Immature natural killer cell (primary cell): ENCODE measurements around the gene CCDC183. TPM values are rescaled to one million over a fixed set of nuclear protein-coding genes. Genes with fewer than 3 reads are reported as not detected.
"Not testable (repeated sequence)": the region's sequence is repeated elsewhere in the genome, so short reads cannot be mapped to it uniquely, and the experiment has no call there.

Experiments
- DNase-seq, 3 donors: peaks; one replicate each; pipeline ENCODE4 v3.0.0; 2022; ENCODE audit warnings: mixed read lengths in 1 of 3
- H3K27ac Mint-ChIP-seq, 6 donors: one replicate each; pipeline ENCODE4 v1.8.0; 2020; ENCODE audit warnings: mixed read lengths in 6 of 6, mild to moderate bottlenecking in 5 of 6, inconsistent platforms in 4 of 6, moderate library complexity in 3 of 6
- H3K27me3 Mint-ChIP-seq, 3 donors: one replicate each; pipeline ENCODE4 v1.8.0; 2020 to 2021; ENCODE audit warnings: low read depth in 3 of 3, mild to moderate bottlenecking in 3 of 3, mixed read lengths in 3 of 3, moderate library complexity in 3 of 3, inconsistent platforms in 1 of 3
- H3K36me3 Mint-ChIP-seq, 3 donors: one replicate each; pipeline ENCODE4 v1.8.0; 2020; ENCODE audit warnings: mixed read lengths in 3 of 3, inconsistent platforms in 2 of 3, mild to moderate bottlenecking in 2 of 3
- H3K4me1 Mint-ChIP-seq, 2 donors: one replicate each; pipeline ENCODE4 v1.8.0; 2020; ENCODE audit warnings: inconsistent platforms in 2 of 2, mild to moderate bottlenecking in 2 of 2, mixed read lengths in 2 of 2, moderate library complexity in 1 of 2
- H3K4me3 Mint-ChIP-seq, 5 donors: one replicate each; pipeline ENCODE4 v1.8.0; 2020; ENCODE audit warnings: mild to moderate bottlenecking in 5 of 5, mixed read lengths in 5 of 5, inconsistent platforms in 3 of 5, moderate library complexity in 3 of 5
- H3K9me3 Mint-ChIP-seq, 6 donors: one replicate each; pipeline ENCODE4 v1.8.0; 2020; ENCODE audit warnings: mild to moderate bottlenecking in 6 of 6, mixed read lengths in 6 of 6, inconsistent platforms in 4 of 6, moderate library complexity in 3 of 6
- polyA plus RNA-seq, 3 donors: library from polyadenylated mRNA; unstranded; fragments of 300-500 nt; fragmentation: Illumina TruSeq; gene quantifications; one replicate each; pipeline ENCODE4 v1.2.3, GENCODE V29; 2021

CCDC183 gene
- polyA plus RNA-seq, 3 donors from 2014 or later, result 0.37 to 0.46 (median 0.40) TPM

GRCh38 chr9:136842380-136842948 is 46.3 kb downstream of the CCDC183 start, which contains the start of gene AJM1:
Gene AJM1, plus strand, starts transcription at chr9:136842478. Its CDS starts 1,937 bp downstream, at chr9:136844415.
- peak; percentile 81 to 83 (median 82) for DNase-seq
- Mint-ChIP-seq H3K4me3 (peak within 1 kb of the TSS; percentile 88 to 93 (median 89)), H3K27ac (peak within 1 kb of the TSS; percentile 68 to 94 (median 90)), H3K4me1 (peaks cover 5 to 14% of the 10 kb centered on the region in 2 donors), H3K27me3 (peaks cover 18 to 27% (median 26%) of the 10 kb centered on the region in 3 donors)
- H3K9me3 Mint-ChIP-seq, H3K36me3 Mint-ChIP-seq: not testable (repeated sequence)

- peak overlapping the region; percentile 86 to 94 (median 92) for H3K27ac Mint-ChIP-seq
- peaks cover 11 to 21% of the 10 kb centered on the region in 2 donors for H3K4me1 Mint-ChIP-seq
- peak overlapping the region; percentile 80 to 88 (median 85) for H3K4me3 Mint-ChIP-seq
- DNase-seq, result peak in 2 of 3 donors; percentile 25 to 34
- H3K36me3 Mint-ChIP-seq, H3K9me3 Mint-ChIP-seq: not testable (repeated sequence)
- peaks cover 22 to 35% (median 32%) of the 10 kb centered on the region in 3 donors for H3K27me3 Mint-ChIP-seq
Measured at GRCh38 chr9:136843159-136843800, 47.1 kb downstream of the CCDC183 start.

- H3K36me3 Mint-ChIP-seq, H3K9me3 Mint-ChIP-seq: not testable (repeated sequence)
- Mint-ChIP-seq H3K4me3 (peak overlapping the region; percentile 80 to 88 (median 85)), H3K27ac (peak overlapping the region; percentile 86 to 94 (median 92)), H3K27me3 (peaks cover 26 to 41% (median 36%) of the 10 kb centered on the region in 3 donors), H3K4me1 (peaks cover 11 to 22% of the 10 kb centered on the region in 2 donors)
- DNase-seq, result peak; percentile 65 to 70 (median 70)
Measured at GRCh38 chr9:136843801-136844740, 47.9 kb downstream of the CCDC183 start.

- Mint-ChIP-seq H3K9me3 (no peaks in the 10 kb centered on the region), H3K4me3 (peak overlapping the region in 4 of 5 donors; percentile 21 to 54 (median 52)), H3K27me3 (peaks cover 30 to 47% (median 39%) of the 10 kb centered on the region in 3 donors), H3K36me3 (peaks cover 0 to 3% (median 3%) of the 10 kb centered on the region in 3 donors), H3K4me1 (peaks cover 11 to 24% of the 10 kb centered on the region in 2 donors), H3K27ac (peak overlapping the region in 3 of 6 donors; percentile 39 to 65 (median 62))
- DNase-seq, result no peak
Measured at GRCh38 chr9:136844761-136845464, 48.8 kb downstream of the CCDC183 start.

- H3K4me3 Mint-ChIP-seq, result peak overlapping the region in 4 of 5 donors; percentile 21 to 54 (median 52)
Measured at GRCh38 chr9:136845465-136846260, 49.5 kb downstream of the CCDC183 start.

GRCh38 chr9:136846376-136847087 is 50.4 kb downstream of the CCDC183 start:
- peaks cover 0 to 3% (median 0%) of the 10 kb centered on the region in 3 donors for H3K36me3 Mint-ChIP-seq
- H3K9me3 Mint-ChIP-seq, result no peaks in the 10 kb centered on the region
- peaks cover 11 to 23% of the 10 kb centered on the region in 2 donors for H3K4me1 Mint-ChIP-seq
- H3K27ac Mint-ChIP-seq, result peak overlapping the region in 3 of 6 donors; percentile 71 to 87 (median 74)
- DNase-seq, result no peak
- peaks cover 30 to 50% (median 39%) of the 10 kb centered on the region in 3 donors for H3K27me3 Mint-ChIP-seq
- H3K4me3 Mint-ChIP-seq, result peak overlapping the region in 2 of 5 donors; percentile 21 to 55

More at GRCh38 chr9:136845465-136846260, 49.5 kb downstream of the CCDC183 start:
- no peak for DNase-seq
- no peaks in the 10 kb centered on the region for H3K9me3 Mint-ChIP-seq
- H3K36me3 Mint-ChIP-seq, result peaks cover 0 to 3% (median 0%) of the 10 kb centered on the region in 3 donors
- H3K27ac Mint-ChIP-seq, result peak overlapping the region in 3 of 6 donors; percentile 39 to 65 (median 62)
- H3K27me3 Mint-ChIP-seq, result peaks cover 30 to 50% (median 39%) of the 10 kb centered on the region in 3 donors
- peaks cover 11 to 23% of the 10 kb centered on the region in 2 donors for H3K4me1 Mint-ChIP-seq

GRCh38 chr9:136847088-136847825 is 51.1 kb downstream of the CCDC183 start:
- H3K36me3 Mint-ChIP-seq, result peaks cover 0 to 3% (median 0%) of the 10 kb centered on the region in 3 donors
- H3K27me3 Mint-ChIP-seq, result peaks cover 30 to 49% (median 37%) of the 10 kb centered on the region in 3 donors
- H3K4me3 Mint-ChIP-seq, result peak overlapping the region; percentile 87 to 93 (median 91)
- peak overlapping the region; percentile 77 to 95 (median 91) for H3K27ac Mint-ChIP-seq
- DNase-seq, result no peak
- H3K9me3 Mint-ChIP-seq, result no peaks in the 10 kb centered on the region
- peaks cover 11 to 20% of the 10 kb centered on the region in 2 donors for H3K4me1 Mint-ChIP-seq

- Mint-ChIP-seq H3K27me3 (peaks cover 30 to 46% (median 35%) of the 10 kb centered on the region in 3 donors), H3K4me1 (peaks cover 11 to 20% of the 10 kb centered on the region in 2 donors), H3K4me3 (peak overlapping the region; percentile 87 to 93 (median 91)), H3K27ac (peak overlapping the region; percentile 77 to 95 (median 91)), H3K9me3 (no peaks in the 10 kb centered on the region), H3K36me3 (peaks cover 0 to 3% (median 0%) of the 10 kb centered on the region in 3 donors)
- DNase-seq, result peak; percentile 80 to 86 (median 80)
Measured at GRCh38 chr9:136847826-136848392, 51.8 kb downstream of the CCDC183 start.

- H3K27ac Mint-ChIP-seq, result peak overlapping the region in 4 of 6 donors; percentile 85 to 92 (median 88)
- no peaks in the 10 kb centered on the region for H3K9me3 Mint-ChIP-seq
- peaks cover 0 to 3% (median 0%) of the 10 kb centered on the region in 3 donors for H3K36me3 Mint-ChIP-seq
- peaks cover 9 to 18% of the 10 kb centered on the region in 2 donors for H3K4me1 Mint-ChIP-seq
- DNase-seq, result peak in 2 of 3 donors; percentile 35 to 36
- peak overlapping the region; percentile 79 to 93 (median 87) for H3K4me3 Mint-ChIP-seq
- peaks cover 27 to 44% (median 35%) of the 10 kb centered on the region in 3 donors for H3K27me3 Mint-ChIP-seq
Measured at GRCh38 chr9:136848393-136849037, 52.4 kb downstream of the CCDC183 start.
